ENCODE data around the gene TM4SF4. TPM values are rescaled to one million over a fixed set of nuclear protein-coding genes. Genes with fewer than 3 reads are reported as not detected.
A peak's percentile ranks its signal among the peaks of the same experiment; 100 is the strongest.
"Not testable (repeated sequence)": the region's sequence is repeated elsewhere in the genome, so short reads cannot be mapped to it uniquely, and the experiment has no call there.

Gene TM4SF4
- polyA plus RNA-seq (ENCODE audit: insufficient read length in 12 of 12), result 1 to 10 TPM in 1 of 12 donors, under 1 TPM in 3, not detected in 8; 0.13 to 2.0 (median 0.40) TPM
- long read RNA-seq, donor 1, transcript TM4SF4-201 (5 exons, 2,101 nt), result major isoform, 17 of 30 reads
- long read RNA-seq, donor 1, partial matches to known transcripts, result 13 of 30 reads
- long read RNA-seq, donor 1, other reads (novel, unspliced or antisense), result 0 of 30 reads
- long read RNA-seq, donor 2, result 0 reads
- long read RNA-seq, donor 3, result 0 reads
- long read RNA-seq, donor 4, result 0 reads
- long read RNA-seq, donor 5, result 0 reads
- long read RNA-seq, donor 6, result 0 reads
- long read RNA-seq, donor 7, result 0 reads
- long read RNA-seq, donor 8, result 0 reads
- long read RNA-seq, donor 9, result 0 reads
- long read RNA-seq, donor 10, result 0 reads
- long read RNA-seq, donor 11, result 0 reads

- no peak for DNase-seq
These were observed at the start of gene TM4SF4 for GRCh38 chr3:149474250-149474817. TM4SF4 (plus strand) TSS chr3:149474697; CDS start chr3:149474878, 181 bp downstream.

DNA sequence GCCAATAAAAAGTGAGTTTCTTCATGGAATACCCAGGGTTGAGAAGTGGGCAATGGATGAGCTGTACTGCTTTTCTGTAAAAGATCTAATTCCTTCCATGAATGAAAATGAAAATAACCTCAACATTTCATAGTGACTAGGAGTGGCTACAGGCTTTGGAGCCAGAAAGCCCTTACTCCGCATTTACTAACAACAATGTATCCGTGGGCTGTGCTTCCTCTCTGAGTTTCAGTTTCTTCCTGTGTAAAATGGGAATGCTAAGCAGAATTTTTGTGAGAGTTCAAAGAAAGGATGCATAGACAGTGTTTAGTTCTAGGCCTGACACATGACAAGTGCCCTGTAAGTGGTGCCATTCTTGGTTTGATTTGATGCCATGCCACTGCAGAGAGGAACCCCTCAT lies 49.6 kb upstream of the TM4SF4 start:
- DNase-seq, result no peak

DNA sequence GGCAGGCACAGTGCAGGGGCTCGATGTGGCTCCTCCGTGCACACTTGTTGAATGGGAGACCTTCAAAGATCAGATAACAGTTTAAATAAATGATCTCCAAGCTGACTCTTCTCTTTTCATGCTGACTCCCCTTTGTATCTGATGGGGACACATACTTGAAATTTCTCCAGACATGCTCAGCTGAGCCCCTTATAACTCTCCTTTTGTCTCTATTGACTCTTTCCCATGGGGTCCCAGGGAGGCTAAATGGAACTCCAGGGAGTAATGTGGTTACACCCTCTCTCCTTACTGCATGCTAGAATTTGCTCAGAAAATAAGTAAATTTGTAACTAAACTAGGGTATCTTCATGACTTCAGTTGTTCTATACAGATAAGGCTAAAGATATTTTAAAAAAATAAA lies 48.2 kb upstream of the TM4SF4 start:
- DNase-seq, result no peak

GRCh38 chr3:149428087-149428486 lies 46.4 kb upstream of the TM4SF4 start:
- no peak for DNase-seq

DNA sequence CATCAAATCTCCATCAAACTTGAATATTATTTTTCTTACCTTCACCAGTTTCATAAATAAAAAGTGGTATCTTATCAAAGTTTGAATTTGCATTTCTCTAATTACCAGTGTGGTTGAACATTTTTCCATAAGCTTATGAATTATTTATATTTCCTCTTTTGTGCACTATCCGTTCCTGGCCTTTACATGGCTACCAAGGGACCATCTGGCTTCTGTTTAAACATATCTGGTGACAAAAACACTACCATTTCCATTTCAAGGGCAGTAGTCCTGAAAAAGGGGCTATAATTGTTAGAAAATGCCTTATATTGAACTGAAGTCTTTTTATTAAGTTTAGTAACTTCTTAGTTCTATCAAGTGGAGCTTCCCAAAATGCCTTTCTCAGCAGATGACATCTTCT lies 44.3 kb upstream of the TM4SF4 start:
- no peak for DNase-seq

DNA sequence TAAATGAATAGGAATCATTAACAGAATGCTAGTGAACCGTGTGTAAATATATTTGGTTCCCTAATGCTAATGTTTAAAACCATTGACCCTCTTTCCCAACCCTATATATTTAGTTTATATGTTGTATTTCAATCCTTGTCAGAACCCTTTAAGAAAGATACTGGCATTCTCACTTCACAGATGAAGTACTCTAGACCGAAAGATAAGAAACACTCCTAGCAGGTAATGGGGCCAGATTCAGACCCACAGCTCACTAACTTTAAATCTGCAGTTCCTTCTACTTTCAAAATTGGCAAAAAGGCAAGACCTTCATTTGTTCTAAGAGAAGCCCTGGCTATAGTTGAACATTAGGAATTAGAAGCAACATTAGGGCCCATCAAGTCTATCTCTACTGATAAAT lies 42.3 kb upstream of the TM4SF4 start:
- DNase-seq, result no peak

- DNase-seq, result no peak
These were observed 38.3 kb upstream of the TM4SF4 start for GRCh38 chr3:149435996-149436885.

DNA sequence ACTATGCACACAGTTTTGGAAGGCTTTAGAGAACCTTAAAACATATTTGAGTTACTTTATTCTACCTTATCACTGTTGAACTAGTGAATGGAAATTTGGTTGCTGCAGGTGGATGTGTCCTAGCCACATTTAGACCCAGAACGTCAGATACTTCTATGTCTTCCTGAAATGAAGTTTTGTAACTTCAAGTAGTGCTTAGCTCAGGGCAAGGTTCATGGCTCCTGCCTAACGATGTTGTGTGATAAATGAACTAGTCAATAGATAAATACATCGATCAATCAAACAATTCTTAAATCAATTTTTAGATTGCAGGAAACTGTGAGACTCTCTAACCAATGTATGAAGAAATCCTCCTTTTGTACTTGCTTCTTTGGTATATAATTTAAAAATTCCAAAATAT lies 37.2 kb upstream of the TM4SF4 start:
- no peak for DNase-seq

DNA sequence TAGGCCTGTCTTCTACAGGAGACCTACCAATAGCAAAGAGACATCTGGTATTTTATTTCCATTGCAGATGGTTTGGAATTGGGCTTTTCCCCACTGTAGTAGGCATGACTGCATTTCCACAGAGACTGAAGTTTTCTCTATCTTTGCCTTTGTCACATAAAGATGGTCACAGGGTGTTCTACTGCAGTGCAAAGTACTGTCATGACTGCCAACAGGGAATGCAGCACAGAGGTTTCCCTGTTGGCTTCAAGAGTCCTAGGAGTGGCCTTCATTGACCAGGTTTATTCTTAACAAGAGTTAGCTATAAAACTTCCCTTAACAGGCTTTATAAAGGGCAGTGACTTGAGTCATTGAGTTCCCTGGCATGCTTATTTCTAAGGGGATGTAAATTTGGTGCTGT lies 36.8 kb upstream of the TM4SF4 start:
- no peak for DNase-seq

DNA sequence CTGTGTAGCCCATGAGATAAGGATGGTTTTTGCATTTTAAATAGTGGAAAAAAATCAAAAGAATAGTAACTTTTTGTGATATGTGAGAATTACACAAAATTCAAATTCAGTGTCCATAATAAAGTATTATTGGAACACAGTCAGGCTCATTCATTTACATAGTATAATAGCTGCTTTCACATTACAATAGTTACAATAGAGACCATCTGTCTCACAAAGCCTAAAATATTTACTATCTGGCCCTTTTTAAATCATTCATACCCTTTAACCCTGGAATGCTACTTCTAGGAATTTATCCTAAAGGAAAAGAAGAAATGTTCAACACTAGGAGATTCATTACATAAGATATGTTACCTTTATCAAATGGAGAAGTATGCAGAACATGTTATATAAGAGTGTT lies 35.5 kb upstream of the TM4SF4 start:
- no peak for DNase-seq

DNA sequence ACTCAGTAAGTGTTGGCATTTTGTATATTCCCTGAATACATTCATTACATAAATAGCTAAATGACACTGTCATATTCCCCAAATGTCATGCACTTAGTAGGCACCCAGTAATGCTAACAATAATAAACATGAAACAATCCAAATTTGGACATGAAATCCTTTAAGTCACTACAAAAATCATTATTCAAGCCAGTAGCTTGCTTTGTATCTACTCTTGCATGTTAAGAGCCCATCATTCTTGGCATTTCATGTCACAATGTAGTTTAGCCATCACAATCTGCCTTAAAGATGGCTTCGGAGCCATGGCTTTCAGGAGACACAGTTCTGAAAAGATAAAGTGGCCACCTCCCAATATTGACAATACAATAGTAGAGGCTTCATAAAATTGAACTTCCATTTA lies 32.9 kb upstream of the TM4SF4 start:
- DNase-seq, result no peak

- no peak for DNase-seq
These were observed 32.5 kb upstream of the TM4SF4 start for GRCh38 chr3:149442043-149442442.

DNA sequence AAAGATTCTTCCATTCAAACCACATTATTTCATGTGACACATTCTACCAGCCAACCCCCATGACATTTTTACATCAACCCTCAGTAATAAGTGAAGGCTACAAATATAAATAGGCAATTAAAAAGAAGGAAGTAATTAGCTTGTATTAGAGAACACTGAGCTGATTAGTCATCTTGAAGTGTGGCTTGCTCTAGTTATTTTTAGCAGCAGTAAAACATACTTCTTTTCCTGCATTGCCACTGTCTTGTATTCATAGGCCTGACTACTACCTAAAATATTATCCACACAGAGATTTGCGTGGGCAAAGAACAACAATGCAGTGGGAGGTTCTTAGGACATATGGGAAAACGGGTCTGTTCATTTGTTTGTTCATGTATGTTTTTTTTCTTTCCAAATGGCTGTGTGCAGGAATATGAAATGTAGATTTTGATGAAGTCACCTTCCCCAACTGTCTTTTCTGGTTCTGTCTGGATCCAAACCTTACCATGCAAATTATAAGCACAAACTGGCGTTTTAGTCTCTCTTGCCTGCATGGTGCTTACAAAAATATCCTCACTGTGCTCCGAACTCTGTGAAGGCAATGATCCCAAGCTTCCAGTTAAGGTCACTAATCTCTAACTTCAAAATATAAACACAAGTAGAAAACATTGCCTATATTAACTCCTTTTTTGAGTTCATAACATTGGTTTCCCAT lies 31.5 kb upstream of the TM4SF4 start:
- no peak for DNase-seq

DNA sequence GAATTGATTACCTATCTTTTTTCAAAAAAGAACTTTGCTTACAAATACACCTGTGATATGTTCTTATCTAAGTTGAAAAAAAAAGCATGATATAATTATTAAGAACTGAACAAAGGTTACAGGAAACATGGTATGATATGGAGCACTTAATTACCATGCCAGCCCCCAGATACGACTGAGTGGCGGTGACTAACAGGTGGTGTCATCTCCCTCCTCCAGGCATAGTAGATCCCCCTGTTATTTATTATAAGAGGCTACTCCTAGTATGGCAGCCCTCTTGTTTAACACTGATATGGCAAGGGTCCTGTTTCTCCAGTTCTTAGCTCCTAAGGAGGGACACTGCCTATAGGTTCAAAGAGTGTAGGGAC lies 31.0 kb upstream of the TM4SF4 start:
- no peak for DNase-seq

DNA sequence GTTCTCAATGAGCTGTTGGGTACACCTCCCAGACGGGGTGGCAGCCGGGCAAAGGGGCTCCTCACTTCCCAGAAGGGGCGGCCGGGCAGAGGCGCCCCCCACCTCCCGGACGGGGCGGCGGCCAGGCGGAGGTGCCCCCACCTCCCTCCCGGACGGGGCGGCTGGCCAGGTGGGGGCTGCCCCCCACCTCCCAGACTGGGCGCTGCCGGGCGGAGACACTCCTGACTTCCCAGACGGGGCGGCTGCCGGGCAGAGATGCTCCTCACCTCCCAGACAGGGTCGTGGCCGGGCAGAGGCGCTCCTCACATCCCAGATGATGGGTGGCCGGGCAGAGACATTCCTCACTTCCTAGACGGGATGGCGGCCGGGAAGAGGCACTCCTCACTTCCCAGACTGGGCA lies 29.6 kb upstream of the TM4SF4 start:
- not testable (repeated sequence) for DNase-seq

DNA sequence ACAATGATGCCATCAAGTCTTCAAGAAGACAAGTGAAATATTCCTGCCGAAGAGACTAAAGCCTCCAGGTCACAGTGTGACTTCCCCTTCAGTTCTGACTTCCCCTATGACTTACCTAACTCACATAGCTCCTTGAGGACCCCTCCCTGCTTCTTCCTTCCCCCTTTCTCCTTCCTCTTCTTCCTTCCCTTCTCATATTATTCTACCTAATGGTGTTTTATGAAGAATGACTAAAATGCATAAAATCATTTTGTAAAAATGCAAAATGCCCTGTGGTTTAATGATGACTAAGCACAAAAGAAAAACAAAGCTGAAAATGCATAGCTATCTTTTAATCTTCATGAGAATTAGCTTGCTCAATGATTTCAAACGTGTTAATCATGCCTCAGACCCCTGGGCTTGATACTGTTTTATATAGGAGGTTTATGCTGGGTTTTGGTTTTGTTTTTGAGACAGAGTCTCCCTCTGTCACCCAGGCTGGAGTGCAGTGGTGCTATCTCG lies 26.1 kb upstream of the TM4SF4 start:
- no peak for DNase-seq

- peak; percentile 57 for DNase-seq
These were observed 25.3 kb upstream of the TM4SF4 start for GRCh38 chr3:149449182-149449581.

- DNase-seq, result no peak
These were observed 24.7 kb upstream of the TM4SF4 start for GRCh38 chr3:149449799-149450198.

- no peak for DNase-seq
These were observed 24.2 kb upstream of the TM4SF4 start for GRCh38 chr3:149450281-149450680.

DNA sequence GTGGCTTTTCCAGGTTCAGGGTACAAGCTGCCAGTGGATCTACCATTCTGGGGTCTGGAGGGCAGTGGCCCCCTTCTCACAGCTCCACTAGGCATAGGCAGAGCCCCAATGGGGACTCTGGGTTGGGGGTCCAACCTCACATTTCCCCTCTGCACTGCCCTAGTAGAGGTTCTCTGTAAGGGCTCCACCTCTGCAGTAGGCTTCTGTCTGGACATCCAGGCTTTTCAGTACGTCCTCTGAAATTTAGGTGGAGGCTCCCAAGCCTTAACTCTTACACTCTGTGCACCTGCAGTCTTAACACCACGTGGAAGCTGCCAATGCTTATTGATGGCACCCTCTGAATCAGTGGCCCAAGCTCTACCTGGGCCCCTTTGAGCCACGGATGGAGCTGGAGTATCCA lies 22.5 kb upstream of the TM4SF4 start:
- no peak for DNase-seq

GRCh38 chr3:149453140-149453805 lies 21.2 kb upstream of the TM4SF4 start:
- DNase-seq, result no peak

Data from muscle of arm (tissue), 14 donors.